Choroid plexus epithelial cell (primary cell): ENCODE measurements around the gene KLC4.
A peak's percentile ranks its signal among the peaks of the same experiment; 100 is the strongest.

Experiments
- DNase-seq: peaks from one replicate; pipeline ENCODE4 v3.0.0-alpha.2; 2010; ENCODE audit warnings: low read depth
- H3K4me3 ChIP-seq: 2 replicates; pipeline ENCODE4 v1.5.1; 2011; ENCODE audit warnings: low read depth, mild to moderate bottlenecking, control low read depth, low read length, moderate library complexity
- TF ChIP-seq, protein P1 (sequence below): conservative IDR thresholded peaks from 2 replicates; pipeline ENCODE4 v1.5.1; 2011; ENCODE audit warnings: low read depth, mild to moderate bottlenecking, control low read depth, inconsistent platforms, low read length, moderate library complexity

KLC4 gene

DNA sequence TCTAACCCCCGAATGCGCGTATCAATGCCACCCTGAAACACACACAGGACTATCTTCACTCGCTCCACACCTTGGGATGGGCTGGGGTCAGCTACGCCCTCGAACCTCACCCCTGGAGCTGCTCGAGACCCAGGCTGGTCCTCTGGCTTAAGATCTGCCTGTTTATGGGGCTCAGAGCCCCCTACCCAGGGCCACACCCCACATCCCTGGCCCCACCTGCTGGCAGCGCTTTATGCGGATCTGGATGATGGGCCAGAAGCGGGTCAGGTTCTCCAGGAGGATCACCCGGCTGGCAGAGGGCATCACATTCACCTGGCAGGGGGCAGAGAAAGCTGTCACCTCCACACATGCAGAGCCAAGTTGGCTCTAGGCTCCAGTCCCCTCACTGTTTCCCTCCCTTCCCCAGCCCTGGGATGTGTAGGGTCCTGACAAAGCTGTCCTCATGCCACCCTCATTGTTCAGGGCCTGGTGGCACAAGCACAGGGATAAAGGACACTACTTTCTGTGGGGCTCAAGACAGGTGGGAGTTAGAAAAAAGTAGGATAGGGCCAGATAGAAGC, 14.0 kb upstream of the KLC4 start:
- no peak overlapping the region for H3K4me3 ChIP-seq
- no peak for DNase-seq
- TF ChIP-seq, protein P1, sequence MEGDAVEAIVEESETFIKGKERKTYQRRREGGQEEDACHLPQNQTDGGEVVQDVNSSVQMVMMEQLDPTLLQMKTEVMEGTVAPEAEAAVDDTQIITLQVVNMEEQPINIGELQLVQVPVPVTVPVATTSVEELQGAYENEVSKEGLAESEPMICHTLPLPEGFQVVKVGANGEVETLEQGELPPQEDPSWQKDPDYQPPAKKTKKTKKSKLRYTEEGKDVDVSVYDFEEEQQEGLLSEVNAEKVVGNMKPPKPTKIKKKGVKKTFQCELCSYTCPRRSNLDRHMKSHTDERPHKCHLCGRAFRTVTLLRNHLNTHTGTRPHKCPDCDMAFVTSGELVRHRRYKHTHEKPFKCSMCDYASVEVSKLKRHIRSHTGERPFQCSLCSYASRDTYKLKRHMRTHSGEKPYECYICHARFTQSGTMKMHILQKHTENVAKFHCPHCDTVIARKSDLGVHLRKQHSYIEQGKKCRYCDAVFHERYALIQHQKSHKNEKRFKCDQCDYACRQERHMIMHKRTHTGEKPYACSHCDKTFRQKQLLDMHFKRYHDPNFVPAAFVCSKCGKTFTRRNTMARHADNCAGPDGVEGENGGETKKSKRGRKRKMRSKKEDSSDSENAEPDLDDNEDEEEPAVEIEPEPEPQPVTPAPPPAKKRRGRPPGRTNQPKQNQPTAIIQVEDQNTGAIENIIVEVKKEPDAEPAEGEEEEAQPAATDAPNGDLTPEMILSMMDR: no peak

DNA sequence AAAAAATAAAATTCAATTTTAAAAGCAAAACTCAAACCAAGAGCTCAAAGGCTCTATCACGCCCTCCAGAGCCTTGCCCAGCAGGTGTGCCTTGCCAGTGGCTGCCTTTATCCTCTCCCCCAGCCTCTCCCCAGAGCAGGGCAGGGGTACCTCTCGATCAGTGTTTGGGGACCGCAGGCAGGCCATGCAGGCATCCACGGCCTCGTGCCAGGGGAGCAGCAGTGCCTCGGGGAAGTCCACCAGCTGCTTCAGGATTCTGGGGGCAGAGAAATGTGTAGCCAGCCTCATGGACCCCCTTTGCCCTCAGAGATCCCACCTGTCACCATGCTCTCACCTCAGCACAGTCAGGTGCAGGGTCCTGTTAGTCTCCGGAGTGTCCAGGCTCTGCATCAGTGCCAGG, 11.4 kb upstream of the KLC4 start:
- H3K4me3 ChIP-seq: no peak overlapping the region
- no peak for DNase-seq
- TF ChIP-seq, protein P1: no peak

DNA sequence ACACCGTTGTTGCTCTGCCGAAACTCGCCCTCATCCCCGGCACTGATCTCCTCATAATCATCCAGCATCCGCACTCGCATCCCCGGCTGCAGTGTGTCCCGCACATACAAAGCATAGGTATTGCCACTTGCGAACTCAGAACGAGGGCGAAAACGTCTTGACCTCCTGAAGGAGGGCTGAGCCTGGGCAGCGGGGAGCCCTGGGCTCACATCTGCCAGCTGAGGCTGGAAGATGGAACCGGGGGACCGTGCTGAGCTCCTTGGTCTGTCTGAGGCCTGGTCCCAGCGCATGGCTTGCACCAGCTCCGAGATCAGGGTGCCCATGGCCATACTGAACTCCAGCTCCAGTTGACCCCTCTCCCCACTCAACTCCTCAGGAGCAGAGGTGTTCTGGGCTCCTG, 8.4 kb upstream of the KLC4 start:
- no peak overlapping the region for H3K4me3 ChIP-seq
- no peak for DNase-seq
- TF ChIP-seq, protein P1: no peak

DNA sequence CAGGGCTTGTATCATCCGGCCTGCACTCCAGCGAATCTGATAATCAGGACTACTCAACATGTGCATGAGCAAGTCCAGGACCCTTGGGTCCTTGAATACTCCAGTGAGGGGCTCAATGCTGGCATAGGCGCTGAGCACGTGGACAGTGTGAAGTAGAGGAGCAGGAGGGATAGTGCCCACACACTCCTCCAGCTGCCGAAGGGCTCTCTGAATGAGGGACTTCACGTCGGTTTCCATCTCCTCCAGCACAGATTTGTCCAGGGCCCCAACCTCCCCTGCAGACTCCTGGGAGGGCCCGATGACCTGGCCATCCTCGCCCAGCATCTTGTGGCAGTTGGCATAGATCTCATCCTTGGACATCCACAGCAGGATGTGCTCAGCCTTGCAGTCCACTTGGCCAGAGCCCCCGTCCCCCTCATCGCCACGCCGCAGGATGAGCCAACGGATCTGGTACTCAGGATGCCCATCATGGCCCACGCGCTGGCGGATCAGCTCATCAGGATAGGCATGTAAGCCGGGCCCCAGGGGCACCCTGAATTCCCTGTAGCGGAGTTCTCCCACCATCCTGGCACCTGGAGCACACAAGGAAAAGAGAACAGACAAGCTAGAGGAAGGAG, 7.1 kb upstream of the KLC4 start:
- TF ChIP-seq, protein P1: no peak
- peak overlapping the region; percentile 83 for H3K4me3 ChIP-seq
- no peak for DNase-seq

DNA sequence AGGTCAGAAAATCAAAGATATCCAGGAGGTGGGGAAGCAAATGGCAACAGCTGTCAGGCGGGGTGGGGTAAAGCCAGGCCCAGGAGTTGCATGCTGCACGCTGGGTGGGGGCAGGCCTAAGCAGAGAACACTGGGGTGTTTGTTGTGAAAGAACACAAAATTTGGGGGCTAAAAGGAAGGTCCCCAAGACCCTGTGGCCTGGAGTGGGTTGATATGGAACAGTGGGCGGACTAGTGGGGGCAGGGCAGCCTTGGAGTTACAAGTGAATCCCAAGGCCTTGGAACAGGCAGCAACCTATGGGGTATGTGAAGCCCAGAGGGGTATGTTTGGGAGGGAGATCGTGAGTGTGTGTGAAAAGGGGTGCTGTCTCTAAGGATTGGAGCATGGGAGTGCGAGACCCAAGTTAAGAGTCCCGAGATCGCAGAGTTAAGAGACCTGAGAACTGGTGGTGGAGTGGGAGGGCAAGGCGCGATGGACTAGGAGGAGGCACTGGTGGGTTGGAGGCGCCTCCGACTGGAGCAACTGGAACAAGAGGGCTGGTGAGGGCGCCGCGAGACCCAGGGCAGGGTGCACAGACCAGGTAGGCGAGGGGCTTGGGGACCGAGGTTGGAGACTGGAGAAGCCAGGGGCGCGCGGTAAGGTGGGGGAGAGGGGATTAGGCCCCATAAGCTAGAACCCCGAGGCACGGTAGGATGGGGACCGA, 6.4 kb upstream of the KLC4 start:
- H3K4me3 ChIP-seq: peak overlapping the region; percentile 83
- TF ChIP-seq, protein P1: no peak
- peak; percentile 52 for DNase-seq

DNA sequence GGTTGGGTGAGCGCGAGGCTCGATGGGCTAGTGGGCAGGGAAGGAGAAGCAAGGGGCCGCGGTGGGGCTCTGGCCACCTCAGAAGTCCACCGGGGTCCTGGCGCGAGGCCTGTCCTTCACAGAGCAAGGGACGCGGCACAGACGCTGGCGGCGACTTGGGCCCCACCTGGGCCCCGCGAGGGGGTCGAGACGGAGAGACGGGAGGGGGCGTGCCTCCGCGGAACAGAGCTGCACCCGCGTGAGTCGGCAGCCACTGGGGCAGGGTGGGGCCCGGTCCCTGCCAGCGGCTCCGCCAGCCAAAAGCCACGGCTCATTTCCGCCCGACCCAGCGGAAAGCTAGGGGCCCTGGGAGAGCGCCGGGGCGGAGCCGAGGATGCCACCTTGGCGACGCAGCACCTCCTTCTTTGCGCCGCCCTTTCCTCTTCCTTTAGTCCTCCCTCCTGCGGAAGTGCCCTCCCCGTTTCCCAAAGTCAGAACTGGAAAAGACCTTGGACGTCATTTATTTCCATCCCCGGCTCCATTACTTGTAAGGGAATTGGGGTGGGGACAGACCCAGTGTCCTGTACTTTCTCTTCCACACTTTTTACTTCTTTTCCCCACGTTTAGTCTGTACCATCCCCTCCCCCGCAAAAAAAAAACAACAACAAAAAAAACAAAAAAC, 5.8 kb upstream of the KLC4 start, which contains the start of gene CUL7:
Gene CUL7 (minus strand): TSS at position 307 of the 661 bp plus-strand sequence. CDS start 1,063 bp downstream, outside the sequence.
- TF ChIP-seq, protein P1: no peak
- peak within 1 kb of the TSS; percentile 83 for H3K4me3 ChIP-seq
- DNase-seq: peak; percentile 94
